ENCODE data around the gene CIAPIN1.

CIAPIN1 gene

GRCh38 chr16:57382535-57383275 lies 64.5 kb downstream of the CIAPIN1 start:
- Histone ChIP-seq H3K4me2 (ENCODE audit: low read depth, low read length) (no peak overlapping the region), H3K27ac (ENCODE audit: low read length) (no peak overlapping the region)
- no peak for TF ChIP-seq CTCF (IDR thresholded peaks at IDR 0.05; ENCODE audit: low read length)

GRCh38 chr16:57381791-57382534 lies 65.2 kb downstream of the CIAPIN1 start:
- TF ChIP-seq CTCF (IDR thresholded peaks at IDR 0.05; ENCODE audit: low read length) (no peak), EZH2phosphoT487 (IDR thresholded peaks at IDR 0.05; ENCODE audit: low read length) (no peak), EZH2 (optimal IDR thresholded peaks at IDR 0.05; ENCODE audit: low read depth, low read length) (no peak)
- H3K27ac ChIP-seq (ENCODE audit: low read length) = no peak overlapping the region

More at GRCh38 chr16:57382535-57383275, 64.5 kb downstream of the CIAPIN1 start:
- H3K9me3 ChIP-seq (replicated peaks; ENCODE audit: insufficient read depth, low read length) = no peaks in the 10 kb centered on the region
- H3K4me3 ChIP-seq (ENCODE audit: low read length) = no peak overlapping the region
- H3K4me1 ChIP-seq (ENCODE audit: low read length) = no peaks in the 10 kb centered on the region
- no peak overlapping the region for H3K9ac ChIP-seq (ENCODE audit: low read length)
- DNase-seq = no peak
- H2AFZ ChIP-seq (ENCODE audit: low read length) = no peak overlapping the region
- no peaks in the 10 kb centered on the region for H3K36me3 ChIP-seq (replicated peaks; ENCODE audit: insufficient read depth, low read length)
- no peaks in the 10 kb centered on the region for H3K79me2 ChIP-seq (ENCODE audit: low read length)
- no peaks in the 10 kb centered on the region for H3K9me2 ChIP-seq (replicated peaks; ENCODE audit: insufficient read depth, low read length)
- no peaks in the 10 kb centered on the region for H3K27me3 ChIP-seq (replicated peaks; ENCODE audit: insufficient read depth, low read length)
- no peaks in the 10 kb centered on the region for H4K20me1 ChIP-seq (ENCODE audit: insufficient read depth, low read length)
- no peaks in the 10 kb centered on the region for H3F3A ChIP-seq (ENCODE audit: insufficient read depth, low read length)

GRCh38 chr16:57380671-57381462 lies 66.3 kb downstream of the CIAPIN1 start:
- Histone ChIP-seq H3K27ac (ENCODE audit: low read length) (no peak overlapping the region), H3K9me2 (replicated peaks; ENCODE audit: insufficient read depth, low read length) (no peaks in the 10 kb centered on the region), H3F3A (ENCODE audit: insufficient read depth, low read length) (no peaks in the 10 kb centered on the region), H3K9me3 (replicated peaks; ENCODE audit: insufficient read depth, low read length) (no peaks in the 10 kb centered on the region), H3K4me1 (ENCODE audit: low read length) (no peaks in the 10 kb centered on the region), H3K4me2 (ENCODE audit: low read depth, low read length) (no peak overlapping the region), H3K36me3 (replicated peaks; ENCODE audit: insufficient read depth, low read length) (no peaks in the 10 kb centered on the region), H3K9ac (ENCODE audit: low read length) (no peak overlapping the region), H3K4me3 (ENCODE audit: low read length) (no peak overlapping the region), H3K27me3 (replicated peaks; ENCODE audit: insufficient read depth, low read length) (no peaks in the 10 kb centered on the region), H4K20me1 (ENCODE audit: insufficient read depth, low read length) (no peaks in the 10 kb centered on the region), H3K79me2 (ENCODE audit: low read length) (no peaks in the 10 kb centered on the region), H2AFZ (ENCODE audit: low read length) (no peak overlapping the region)
- TF ChIP-seq EZH2 (optimal IDR thresholded peaks at IDR 0.05; ENCODE audit: low read depth, low read length) (no peak), CTCF (IDR thresholded peaks at IDR 0.05; ENCODE audit: low read length) (no peak), EZH2phosphoT487 (IDR thresholded peaks at IDR 0.05; ENCODE audit: low read length) (no peak)
- DNase-seq = no peak

More at GRCh38 chr16:57381791-57382534, 65.2 kb downstream of the CIAPIN1 start:
- Histone ChIP-seq H3K36me3 (replicated peaks; ENCODE audit: insufficient read depth, low read length) (no peaks in the 10 kb centered on the region), H3K27me3 (replicated peaks; ENCODE audit: insufficient read depth, low read length) (no peaks in the 10 kb centered on the region), H3K4me2 (ENCODE audit: low read depth, low read length) (no peak overlapping the region), H3K9me3 (replicated peaks; ENCODE audit: insufficient read depth, low read length) (no peaks in the 10 kb centered on the region), H3K4me3 (ENCODE audit: low read length) (no peak overlapping the region), H4K20me1 (ENCODE audit: insufficient read depth, low read length) (no peaks in the 10 kb centered on the region), H3F3A (ENCODE audit: insufficient read depth, low read length) (no peaks in the 10 kb centered on the region), H3K79me2 (ENCODE audit: low read length) (no peaks in the 10 kb centered on the region), H2AFZ (ENCODE audit: low read length) (no peak overlapping the region), H3K9ac (ENCODE audit: low read length) (no peak overlapping the region), H3K4me1 (ENCODE audit: low read length) (no peaks in the 10 kb centered on the region), H3K9me2 (replicated peaks; ENCODE audit: insufficient read depth, low read length) (no peaks in the 10 kb centered on the region)
- DNase-seq = no peak

Data from MM.1S (cell line).